Fibroblast of the aortic adventitia (primary cell): ENCODE measurements around the gene PIGM. TPM values are rescaled to one million over a fixed set of nuclear protein-coding genes. Genes with fewer than 3 reads are reported as not detected.

Experiments
- DNase-seq: peaks from one replicate; pipeline ENCODE4 v3.0.0-alpha.2; 2010; ENCODE audit warnings: low read depth
- H3K4me3 ChIP-seq: 2 replicates; pipeline ENCODE4 v1.5.1; 2011; ENCODE audit warnings: low read depth, mild to moderate bottlenecking, control low read depth, low read length, moderate library complexity
- total RNA-seq: library from RNA; depleted of rRNA; stranded (reverse); fragments of >200 nt; gene quantifications from 2 replicates; pipeline ENCODE4 v1.2.3, GENCODE V29; 2012; ENCODE audit warnings: low replicate concordance
- TF ChIP-seq, protein P1 (sequence below): IDR thresholded peaks from 2 replicates; pipeline ENCODE4 v1.5.1; 2011; ENCODE audit warnings: mild to moderate bottlenecking, low read length, control low read depth, inconsistent platforms; ENCODE audit not compliant: insufficient read depth

Gene PIGM
- total RNA-seq, 1 donor: 7.7 TPM

GRCh38 chr1:160049101-160049500, 17.3 kb upstream of the PIGM start:
- TF ChIP-seq, protein P1, sequence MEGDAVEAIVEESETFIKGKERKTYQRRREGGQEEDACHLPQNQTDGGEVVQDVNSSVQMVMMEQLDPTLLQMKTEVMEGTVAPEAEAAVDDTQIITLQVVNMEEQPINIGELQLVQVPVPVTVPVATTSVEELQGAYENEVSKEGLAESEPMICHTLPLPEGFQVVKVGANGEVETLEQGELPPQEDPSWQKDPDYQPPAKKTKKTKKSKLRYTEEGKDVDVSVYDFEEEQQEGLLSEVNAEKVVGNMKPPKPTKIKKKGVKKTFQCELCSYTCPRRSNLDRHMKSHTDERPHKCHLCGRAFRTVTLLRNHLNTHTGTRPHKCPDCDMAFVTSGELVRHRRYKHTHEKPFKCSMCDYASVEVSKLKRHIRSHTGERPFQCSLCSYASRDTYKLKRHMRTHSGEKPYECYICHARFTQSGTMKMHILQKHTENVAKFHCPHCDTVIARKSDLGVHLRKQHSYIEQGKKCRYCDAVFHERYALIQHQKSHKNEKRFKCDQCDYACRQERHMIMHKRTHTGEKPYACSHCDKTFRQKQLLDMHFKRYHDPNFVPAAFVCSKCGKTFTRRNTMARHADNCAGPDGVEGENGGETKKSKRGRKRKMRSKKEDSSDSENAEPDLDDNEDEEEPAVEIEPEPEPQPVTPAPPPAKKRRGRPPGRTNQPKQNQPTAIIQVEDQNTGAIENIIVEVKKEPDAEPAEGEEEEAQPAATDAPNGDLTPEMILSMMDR: no peak
- no peak for DNase-seq
- no peak overlapping the region for H3K4me3 ChIP-seq

GRCh38 chr1:160048335-160048734, 16.5 kb upstream of the PIGM start:
- TF ChIP-seq, protein P1: no peak
- no peak overlapping the region for H3K4me3 ChIP-seq
- DNase-seq: no peak

- TF ChIP-seq, protein P1: no peak
- no peak overlapping the region for H3K4me3 ChIP-seq
- no peak for DNase-seq
Measured at GRCh38 chr1:160047111-160047991, 15.6 kb upstream of the PIGM start.

DNA sequence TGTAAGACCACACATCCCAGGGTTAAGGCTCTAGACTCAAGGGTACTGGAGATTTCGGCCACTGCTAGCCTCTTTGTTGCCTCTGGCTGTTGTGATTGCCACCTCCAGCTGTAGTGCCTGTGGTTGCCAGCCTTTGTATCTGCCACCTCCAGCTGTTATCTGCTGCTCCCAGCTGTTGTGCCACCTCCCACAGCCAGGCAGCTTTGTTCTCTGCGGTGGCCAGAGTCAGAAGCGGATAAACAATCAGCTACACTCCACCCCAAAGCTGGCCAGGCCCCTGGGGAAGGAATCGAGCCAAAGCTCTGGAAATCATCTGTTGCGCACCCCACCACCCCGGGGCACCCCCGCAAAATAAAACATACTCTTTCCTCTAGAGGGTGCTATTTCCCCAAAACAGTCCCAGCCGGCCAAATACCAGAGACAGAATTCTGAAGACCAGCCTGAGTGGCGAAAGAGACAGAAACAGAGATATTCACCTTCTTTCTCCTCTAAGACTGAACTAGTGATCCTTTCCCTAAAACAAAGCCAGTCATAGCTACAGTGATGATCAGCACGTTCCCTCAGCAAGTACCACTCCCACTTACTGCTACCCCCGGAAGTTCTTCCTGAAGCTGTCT, 14.8 kb upstream of the PIGM start:
- peak; percentile 58 for DNase-seq
- TF ChIP-seq, protein P1: peak; percentile 53
- no peak overlapping the region for H3K4me3 ChIP-seq

- no peak overlapping the region for H3K4me3 ChIP-seq
- no peak for DNase-seq
- TF ChIP-seq, protein P1: no peak
Measured at GRCh38 chr1:160045653-160046052, 13.9 kb upstream of the PIGM start.

DNA sequence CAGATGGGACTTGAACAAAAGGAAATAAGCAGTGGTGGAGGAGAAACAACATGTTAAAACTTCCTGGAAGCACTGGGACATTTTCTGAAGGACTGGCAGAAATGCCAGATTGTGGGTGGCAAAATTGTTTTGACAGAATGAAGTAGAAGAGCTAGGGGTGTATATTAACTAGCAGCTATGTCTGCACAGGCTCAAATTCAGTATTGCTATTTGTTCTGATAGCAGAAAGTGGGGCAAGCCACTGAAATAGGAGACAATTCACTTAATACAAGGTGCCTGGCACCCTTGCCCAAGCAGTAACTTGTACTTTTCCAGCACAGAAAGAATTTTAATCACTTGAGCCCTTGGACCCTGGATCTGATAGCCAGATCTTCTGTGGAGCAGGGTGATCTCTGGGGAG, 11.8 kb upstream of the PIGM start:
- TF ChIP-seq, protein P1: no peak

More for the DNA sequence above, 11.8 kb upstream of the PIGM start:
- no peak for DNase-seq
- no peak overlapping the region for H3K4me3 ChIP-seq
